GM12878 (cell line): ENCODE measurements around the gene GMDS. TPM values are rescaled to one million over a fixed set of nuclear protein-coding genes. Genes with fewer than 3 reads are reported as not detected.

Experiments used
- ATAC-seq: fragments of 200-7000 bp; cut with Tn5 transposase; 3 replicates; pipeline ENCODE4 v1.9.1; 2020; ENCODE audit warnings: mild to moderate bottlenecking, moderate library complexity
- BruUV-seq: library from RNA; stranded (reverse); fragments of 400-500 nt; replicated peaks from 2 replicates; lab custom pipeline; 2021; lab: Mats Ljungman, UMichigan
- CTCF ChIA-PET: fragments of 300-600 bp; sonication (Branson Sonifier 250); formaldehyde crosslinking; extraction: SDS; loops from one replicate; lab custom pipeline; 2021; ENCODE audit warnings: inconsistent platforms; lab: Yijun Ruan, JAX
- POLR2A ChIA-PET: fragments of 350-600 bp; formaldehyde crosslinking; extraction: SDS; loops from one replicate; lab custom pipeline; 2021; ENCODE audit warnings: inconsistent platforms; lab: Charles Lee
- RAD21 ChIA-PET: fragments of 300-600 bp; sonication (Branson Sonifier 250); formaldehyde crosslinking; loops from one replicate; lab custom pipeline; 2023; ENCODE audit warnings: antibody characterized with exemption; ENCODE audit not compliant: unreplicated experiment; lab: Charles Lee
- SMC1A ChIA-PET: fragments of 300-600 bp; sonication (Branson Sonifier 250); formaldehyde crosslinking; loops from one replicate; lab custom pipeline; 2023; ENCODE audit not compliant: unreplicated experiment, uncharacterized antibody; lab: Charles Lee
- DNase-seq: peaks from one replicate; pipeline ENCODE4 v3.0.0-alpha.2; 2011; ENCODE audit warnings: low read depth, low spot score
- FAIRE-seq: peaks from 3 replicates; lab custom pipeline; 2011; peaks lifted over from hg19 to GRCh38; lab: Jason Lieb, UNC
- H2AFZ ChIP-seq: 2 replicates; pipeline ENCODE4 v1.6.0; 2011; ENCODE audit warnings: low read depth, low read length, control low read depth; ENCODE audit not compliant: control insufficient read depth
- H3K27ac ChIP-seq: 2 replicates; pipeline ENCODE4 v1.5.1; 2011; ENCODE audit warnings: control low read depth; ENCODE audit not compliant: control insufficient read depth, insufficient read depth
- H3K27me3 ChIP-seq, 2 experiments: replicated peaks in 1 of 2; 2 replicates each; pipeline versions ENCODE4 v1.6.0 to v1.6.1; 2011; ENCODE audit warnings: low read length in 1 of 2; ENCODE audit not compliant: control insufficient read depth in 2 of 2, insufficient read depth in 2 of 2
- H3K36me3 ChIP-seq, 2 experiments: 2 replicates each; pipeline ENCODE4 v1.5.1; 2011; ENCODE audit warnings: low read length in 1 of 2; ENCODE audit not compliant: control insufficient read depth in 2 of 2, insufficient read depth in 2 of 2
- H3K4me1 ChIP-seq: 2 replicates; pipeline ENCODE4 v1.6.1; 2011; ENCODE audit warnings: mild to moderate bottlenecking, low read length, moderate library complexity, mixed read lengths; ENCODE audit not compliant: control insufficient read depth, insufficient read depth
- H3K4me2 ChIP-seq: 2 replicates; pipeline ENCODE4 v1.6.0; 2011; ENCODE audit warnings: control low read depth; ENCODE audit not compliant: control insufficient read depth, insufficient read depth
- H3K4me3 ChIP-seq: fragments of 200-600 bp; sonication (generic); 2 replicates; pipeline ENCODE4 v1.5.1; 2016
- H3K79me2 ChIP-seq: 2 replicates; pipeline ENCODE4 v1.6.0; 2011; ENCODE audit warnings: low read length; ENCODE audit not compliant: control insufficient read depth, insufficient read depth
- H3K9ac ChIP-seq: 2 replicates; pipeline ENCODE4 v1.8.0; 2011; ENCODE audit warnings: low read length, control low read depth, mixed read lengths; ENCODE audit not compliant: control insufficient read depth, insufficient read depth
- H3K9me3 ChIP-seq: replicated peaks from 3 replicates; pipeline ENCODE4 v1.5.1; 2011; ENCODE audit warnings: mild to moderate bottlenecking, low read length; ENCODE audit not compliant: control insufficient read depth, insufficient read depth
- H4K20me1 ChIP-seq: 2 replicates; pipeline ENCODE4 v1.6.0; 2011; ENCODE audit not compliant: control insufficient read depth, insufficient read depth
- ATF2 ChIP-seq: IDR thresholded peaks from 2 replicates; pipeline ENCODE4 v1.6.1; 2012; ENCODE audit warnings: low read length, inconsistent platforms
- CBX5 ChIP-seq: sonication (generic); IDR thresholded peaks from 2 replicates; pipeline ENCODE4 v1.6.1; 2016; ENCODE audit warnings: low read depth, moderate library complexity, mild to moderate bottlenecking, inconsistent platforms
- ELK1 ChIP-seq: IDR thresholded peaks from 2 replicates; pipeline ENCODE4 v1.6.1; 2012; ENCODE audit warnings: low read depth, low read length, improper control_type of control experiment
- EZH2 ChIP-seq: IDR thresholded peaks from 2 replicates; pipeline ENCODE4 v1.6.1; 2012; ENCODE audit warnings: low read depth, mild to moderate bottlenecking, control low read depth, inconsistent platforms, low read length, borderline replicate concordance; ENCODE audit not compliant: control insufficient read depth
- HDAC6 ChIP-seq: fragments of 200-600 bp; sonication (generic); IDR thresholded peaks from one replicate; pipeline ENCODE4 v1.8.0; 2017; ENCODE audit warnings: antibody characterized with exemption; ENCODE audit not compliant: unreplicated experiment
- KAT2A ChIP-seq: conservative IDR thresholded peaks from 2 replicates; pipeline ENCODE4 v1.6.1; 2011; ENCODE audit warnings: low read depth, low read length; ENCODE audit not compliant: control insufficient read depth
- NFYB ChIP-seq: IDR thresholded peaks from 2 replicates; pipeline ENCODE4 v1.6.1; 2011; ENCODE audit warnings: low read depth, mild to moderate bottlenecking, low read length, improper control_type of control experiment, moderate library complexity; ENCODE audit not compliant: insufficient read depth
- NR2C2 ChIP-seq: IDR thresholded peaks from 2 replicates; pipeline ENCODE4 v1.6.1; 2011; ENCODE audit warnings: borderline replicate concordance, low read depth; ENCODE audit not compliant: control insufficient read depth, insufficient read length
- RCOR1 ChIP-seq: conservative IDR thresholded peaks from 2 replicates; pipeline ENCODE4 v1.6.1; 2012; ENCODE audit warnings: low read depth, low read length, improper control_type of control experiment
- REST ChIP-seq: IDR thresholded peaks from 2 replicates; pipeline ENCODE4 v1.6.1; 2012; ENCODE audit warnings: mild to moderate bottlenecking, low read depth, low read length
- SMARCA5 ChIP-seq: fragments of 450-650 bp; IDR thresholded peaks from 2 replicates; pipeline ENCODE4 v1.6.1; 2017; ENCODE audit warnings: mild to moderate bottlenecking
- STAT3 ChIP-seq: IDR thresholded peaks from 2 replicates; pipeline ENCODE4 v1.6.1; 2011; ENCODE audit warnings: low read depth, low read length, improper control_type of control experiment
- ZBTB33 ChIP-seq: fragments of 450-650 bp; IDR thresholded peaks from 2 replicates; pipeline ENCODE4 v1.6.1; 2017; ENCODE audit warnings: mild to moderate bottlenecking
- ZZZ3 ChIP-seq: IDR thresholded peaks from 2 replicates; pipeline ENCODE4 v1.6.1; 2011; ENCODE audit warnings: low read depth; ENCODE audit not compliant: control insufficient read depth, insufficient read length
- WGBS: methylation state at CpG from one replicate; pipeline ENCODE4 v1.1.6; 2016; ENCODE audit warnings: low lambda C conversion rate; ENCODE audit not compliant: insufficient replicate concordance, insufficient coverage; ENCODE audit errors: missing lambda C conversion rate; 5-methylcytosine and 5-hydroxymethylcytosine counted together
- in situ Hi-C: fragments of 300-500 bp; cut with MboI; formaldehyde crosslinking; loops from 9 replicates; pipeline ENCODE4 v1.14.3; 2018; ENCODE audit warnings: mixed read lengths
- intact Hi-C: fragments of 100-400 bp; cut with micrococcal nuclease; formaldehyde crosslinking; loops from one replicate; pipeline ENCODE4 v1.14.2; 2022; ENCODE audit not compliant: unreplicated experiment
- polyA plus RNA-seq, 11 experiments: library from polyadenylated mRNA; depleted of rRNA in 4 of 11; unstranded in 6 of 11; stranded (reverse) in 5 of 11; fragments of >200 nt; fragmentation: Nextera tagmentation in 4 of 11; fragmentation: Illumina TruSeq in 1 of 11; extraction: Ambion mirVana in 4 of 11; extraction: Trizol in 1 of 11; gene quantifications; 1 replicate in 1 of 11; 2 replicates in 10 of 11; pipeline versions ENCODE4 v1.2.1 to v1.2.3, GENCODE V29; 2011 to 2016; ENCODE audit warnings: inconsistent platforms in 2 of 11, missing spikeins in 2 of 11, low read depth in 1 of 11
- total RNA-seq, 4 experiments: library from RNA; depleted of rRNA in 3 of 4; stranded (reverse); fragments of >200 nt in 3 of 4; fragmentation: Illumina TruSeq in 1 of 4; extraction: Trizol in 1 of 4; gene quantifications; 2 replicates each; pipeline versions ENCODE4 v1.2.1 to v1.2.3, GENCODE V29; 2013 to 2021

Gene GMDS
- total and polyA plus RNA-seq, 10 of the 15 experiments (the other 5 are each of a cell fraction or from before 2014, with no cell fraction given): 0.61 to 53.8 (median 29.3) TPM

- H3K4me1 ChIP-seq: peaks cover 13% of the 10 kb centered on the region
- H2AFZ ChIP-seq: no peak overlapping the region
- H3K79me2 ChIP-seq: no peaks in the 10 kb centered on the region
- no peaks in the 10 kb centered on the region for H4K20me1 ChIP-seq
- H3K4me3 ChIP-seq: no peak overlapping the region
- intact Hi-C loops: no loop called here
- no peak for TF ChIP-seq ZBTB33
- no peak for TF ChIP-seq NR2C2
- no peak for TF ChIP-seq EZH2
- no peak for TF ChIP-seq NFYB
- TF ChIP-seq HDAC6: no peak
- TF ChIP-seq STAT3: no peak
- no peak for TF ChIP-seq RCOR1
- no peak for TF ChIP-seq ATF2
- TF ChIP-seq KAT2A: no peak
- no peak for TF ChIP-seq REST
- TF ChIP-seq ELK1: no peak
- TF ChIP-seq ZZZ3: no peak
- TF ChIP-seq CBX5: no peak
- TF ChIP-seq SMARCA5: no peak
- CTCF ChIA-PET: no interaction called here
- SMC1A ChIA-PET: interaction anchor here (1.0 kb wide), 1 partner anchor 63 kb away, joined by 3 read pairs; no protein-coding TSS in a partner anchor
- BruUV-seq: no TSS peak
- no peak overlapping the region for H3K9ac ChIP-seq
- no peaks in the 10 kb centered on the region for H3K36me3 ChIP-seq
- POLR2A ChIA-PET: interaction anchor here (0.5 kb wide), 1 partner anchor 9 kb away, joined by 4 read pairs; no protein-coding TSS in a partner anchor
- in situ Hi-C loops: no loop called here
- DNase-seq (no peak), FAIRE-seq (no peak), ATAC-seq (no peak)
- H3K27me3 ChIP-seq: no peaks in the 10 kb centered on the region
- no peak overlapping the region for H3K27ac ChIP-seq
- no peak overlapping the region for H3K4me2 ChIP-seq
- RAD21 ChIA-PET: no interaction called here
- no peaks in the 10 kb centered on the region for H3K9me3 ChIP-seq
- 100% methylated on average over 3 of the region's 3 CpGs for WGBS
These were observed 378.2 kb downstream of the GMDS start for GRCh38 chr6:1867197-1867596.
